H1 (cell line): ENCODE measurements around the gene ACTL8. TPM values are rescaled to one million over a fixed set of nuclear protein-coding genes. Genes with fewer than 3 reads are reported as not detected.

Source experiments
- ATF2 ChIP-seq: IDR thresholded peaks from 2 replicates; pipeline ENCODE4 v1.6.1; 2012; ENCODE audit warnings: low read length, inconsistent platforms
- BRCA1 ChIP-seq: IDR thresholded peaks from 2 replicates; pipeline ENCODE4 v1.6.1; 2012; ENCODE audit warnings: low read depth, low read length, improper control_type of control experiment
- HDAC6 ChIP-seq: IDR thresholded peaks from one replicate; pipeline ENCODE4 v1.7.1; 2012; ENCODE audit warnings: low read depth, mild to moderate bottlenecking, inconsistent platforms, low read length, moderate library complexity
- KDM1A ChIP-seq: fragments of 200-600, 300-600 bp; sonication (generic); IDR thresholded peaks from 2 replicates; pipeline ENCODE4 v1.7.1; 2016; ENCODE audit warnings: mild to moderate bottlenecking, low read length, borderline replicate concordance
- POLR2A ChIP-seq, 2 experiments: IDR thresholded peaks; 1 replicate in 1 of 2; 2 replicates in 1 of 2; pipeline ENCODE4 v1.6.1; 2011; ENCODE audit warnings: low read depth in 2 of 2, low read length in 2 of 2, mild to moderate bottlenecking in 2 of 2; ENCODE audit errors: control extremely low read depth in 1 of 2
- RNF2 ChIP-seq: fragments of 200-900, 300-1000 bp; sonication (generic); IDR thresholded peaks from 2 replicates; pipeline ENCODE4 v1.7.1; 2016; ENCODE audit warnings: borderline replicate concordance, low read depth, mild to moderate bottlenecking, antibody characterized with exemption, low read length; ENCODE audit not compliant: poor library complexity, severe bottlenecking; ENCODE audit errors: missing control alignments
- TAF7 ChIP-seq: optimal IDR thresholded peaks from 2 replicates; pipeline ENCODE3; 2011; ENCODE audit warnings: low read depth, mild to moderate bottlenecking, inconsistent platforms, low read length, moderate library complexity, borderline replicate concordance
- polyA plus RNA-seq, 7 experiments: library from polyadenylated mRNA; depleted of rRNA in 3 of 7; stranded (reverse) in 5 of 7; unstranded in 2 of 7; fragments of >200 nt in 5 of 7; fragments of 200-250 nt in 2 of 7; gene quantifications; 1 replicate in 5 of 7; 2 replicates in 1 of 7; 4 replicates in 1 of 7; pipeline versions ENCODE4 v1.2.1 to v1.2.3, GENCODE V29; 2011 to 2013; ENCODE audit warnings: missing spikeins in 2 of 7, mixed read lengths in 2 of 7
- total RNA-seq: library from RNA; stranded (reverse); fragmentation: NEBNext Ultra II Directional; extraction: Animal tissue kit (Norgen Biotek cat#: 25700); gene quantifications from 2 replicates; pipeline ENCODE4 v1.2.1, GENCODE V29; 2021
- TF ChIP-seq, protein P1 (sequence below): IDR thresholded peaks from 2 replicates; pipeline ENCODE4 v1.6.1; 2012; ENCODE audit warnings: inconsistent platforms

Gene ACTL8
- total and polyA plus RNA-seq, 2 of the 8 experiments (the other 6 are each of a cell fraction or from before 2014, with no cell fraction given): 0.33 to 0.47 TPM

DNA sequence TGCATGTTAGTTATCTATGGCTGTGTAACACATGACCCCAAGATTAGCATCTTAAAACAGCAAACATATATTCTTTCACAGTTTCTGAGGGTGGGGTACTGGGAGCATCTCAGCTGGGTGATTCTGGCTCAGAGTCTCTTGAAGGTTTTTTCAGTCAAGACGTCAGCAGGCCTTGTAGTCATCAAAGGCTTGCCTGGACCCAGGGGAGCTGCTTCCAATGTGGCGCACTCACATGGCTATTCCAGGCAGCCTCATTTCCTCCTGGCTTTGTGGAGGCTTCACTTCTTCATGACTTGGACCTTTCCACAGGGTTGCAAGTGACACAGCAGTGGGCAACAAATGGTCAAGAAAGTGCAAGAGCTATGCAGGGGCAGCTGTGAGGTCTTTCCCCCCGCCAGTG, 114.7 kb downstream of the ACTL8 start (continued):
- TF ChIP-seq RNF2: no peak
- no peak for TF ChIP-seq ATF2
- TF ChIP-seq POLR2A (IDR thresholded peaks at IDR 0.05; ENCODE audit: control extremely low read depth in 1 of 2, low read depth in 2 of 2, low read length in 2 of 2): no peak
- TF ChIP-seq, protein P1, sequence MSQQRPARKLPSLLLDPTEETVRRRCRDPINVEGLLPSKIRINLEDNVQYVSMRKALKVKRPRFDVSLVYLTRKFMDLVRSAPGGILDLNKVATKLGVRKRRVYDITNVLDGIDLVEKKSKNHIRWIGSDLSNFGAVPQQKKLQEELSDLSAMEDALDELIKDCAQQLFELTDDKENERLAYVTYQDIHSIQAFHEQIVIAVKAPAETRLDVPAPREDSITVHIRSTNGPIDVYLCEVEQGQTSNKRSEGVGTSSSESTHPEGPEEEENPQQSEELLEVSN: no peak
- no peak for TF ChIP-seq HDAC6
- TF ChIP-seq TAF7: no peak
- TF ChIP-seq KDM1A: no peak
- no peak for TF ChIP-seq BRCA1
